ENCODE measurements around the gene POC1A.
"Not testable (repeated sequence)": the region's sequence is repeated elsewhere in the genome, so short reads cannot be mapped to it uniquely, and the experiment has no call there.

Gene POC1A

DNA sequence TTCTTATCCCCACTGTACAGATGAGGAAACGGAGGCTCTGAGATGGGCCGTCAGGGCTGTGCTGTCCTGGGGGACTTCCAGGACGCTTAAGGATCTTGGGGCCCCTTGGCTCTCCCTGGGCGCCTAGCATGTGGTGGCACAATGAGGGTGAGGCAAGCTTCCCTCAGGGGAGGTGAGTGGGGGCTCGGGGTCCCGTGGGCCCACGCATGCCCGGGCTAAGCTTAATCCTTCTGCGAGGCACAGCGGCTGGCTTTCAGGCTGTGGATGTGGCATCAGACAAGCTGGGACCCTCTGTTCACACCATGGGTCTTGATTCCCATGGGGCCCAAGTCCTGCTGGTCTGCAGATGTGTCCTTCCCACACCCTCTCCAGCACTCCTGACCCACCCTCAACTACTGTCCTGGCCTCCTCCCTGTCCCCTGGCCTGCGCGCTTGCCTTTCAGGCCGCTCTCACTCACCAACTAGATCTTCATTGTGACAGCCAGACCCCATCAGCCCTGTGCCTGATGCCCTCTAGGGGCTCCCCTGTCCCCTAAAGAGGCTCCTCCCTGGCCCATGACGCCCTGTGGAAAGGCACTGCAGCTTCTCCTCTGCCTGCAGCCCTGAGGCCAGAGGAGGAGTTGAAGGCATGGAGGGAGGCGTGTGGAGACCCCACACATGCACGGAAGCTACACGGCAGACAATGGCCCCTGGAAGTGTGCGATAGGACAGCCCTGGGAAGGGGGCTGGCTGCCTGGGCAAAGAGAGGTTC is 109.2 kb downstream of the POC1A start:
- DNase-seq: no peak

DNA sequence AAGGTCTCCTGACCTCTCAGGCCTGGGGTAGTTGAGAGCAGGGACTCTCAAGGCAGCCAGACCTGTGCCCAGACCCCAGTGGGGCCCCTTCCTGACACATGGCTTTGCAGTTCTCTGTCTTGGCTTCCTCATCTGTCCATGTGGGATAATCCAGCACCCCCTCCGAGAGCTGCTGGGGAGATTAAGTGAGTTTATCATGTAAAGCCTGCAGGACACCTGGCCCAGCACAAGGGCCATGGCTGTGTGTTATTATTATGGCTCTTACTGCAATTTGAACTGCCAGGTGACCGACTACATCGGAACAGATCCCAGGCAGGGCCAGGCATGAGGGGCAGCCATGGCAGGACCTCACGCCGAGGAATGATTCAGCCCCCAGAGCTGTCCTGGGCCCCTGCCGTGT is 110.5 kb downstream of the POC1A start:
- DNase-seq: no peak

DNA sequence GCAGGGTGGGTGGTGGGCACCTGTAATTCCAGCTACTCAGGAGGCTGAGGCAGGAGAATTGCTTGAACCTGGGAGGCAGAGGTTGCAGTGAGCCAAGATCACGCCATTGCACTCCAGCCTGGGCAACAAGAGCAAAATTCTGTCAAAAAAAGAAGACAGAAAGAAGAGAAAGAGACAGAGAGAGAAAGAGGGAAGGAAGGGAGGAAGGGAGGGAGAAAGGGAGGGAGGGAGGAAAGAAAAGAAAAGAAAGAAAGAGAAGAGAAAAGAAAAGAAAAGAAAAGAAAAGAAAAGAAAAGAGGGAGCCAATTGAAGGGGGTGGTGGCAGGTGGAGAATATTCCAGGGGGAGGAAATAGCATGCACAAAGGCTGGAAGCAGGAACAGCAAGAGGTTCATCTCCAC is 111.2 kb downstream of the POC1A start:
- not testable (repeated sequence) for DNase-seq

DNA sequence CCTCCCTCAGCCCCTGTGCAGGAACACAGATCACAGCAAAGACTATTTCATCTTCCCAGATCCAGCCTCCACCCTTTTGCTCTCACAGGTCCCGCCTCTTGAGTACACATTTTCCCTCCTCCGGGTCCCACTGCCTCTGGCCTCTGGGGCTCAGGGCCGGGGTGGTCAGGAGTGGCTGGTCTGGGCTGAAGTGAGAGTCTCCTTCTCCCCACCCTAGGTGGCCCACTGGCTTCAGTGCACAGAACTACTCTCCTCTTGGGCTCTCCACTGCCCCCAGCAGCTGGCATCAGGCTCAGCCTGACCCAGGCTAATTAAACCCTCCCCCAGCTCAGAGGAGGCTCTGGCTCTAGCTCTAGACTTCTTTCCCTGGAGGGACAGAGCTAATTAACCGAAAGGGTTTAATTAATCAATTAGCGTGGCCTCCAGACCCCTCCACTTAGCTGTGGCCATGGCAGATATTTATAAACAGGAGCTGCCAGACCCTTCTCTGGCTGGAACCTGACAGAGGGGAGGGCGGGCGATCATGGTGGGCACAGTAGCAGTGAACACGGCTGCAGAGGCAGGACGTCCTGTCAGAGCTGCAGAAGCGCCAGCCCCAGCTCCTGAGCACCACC is 113.0 kb downstream of the POC1A start:
- DNase-seq: no peak

DNA sequence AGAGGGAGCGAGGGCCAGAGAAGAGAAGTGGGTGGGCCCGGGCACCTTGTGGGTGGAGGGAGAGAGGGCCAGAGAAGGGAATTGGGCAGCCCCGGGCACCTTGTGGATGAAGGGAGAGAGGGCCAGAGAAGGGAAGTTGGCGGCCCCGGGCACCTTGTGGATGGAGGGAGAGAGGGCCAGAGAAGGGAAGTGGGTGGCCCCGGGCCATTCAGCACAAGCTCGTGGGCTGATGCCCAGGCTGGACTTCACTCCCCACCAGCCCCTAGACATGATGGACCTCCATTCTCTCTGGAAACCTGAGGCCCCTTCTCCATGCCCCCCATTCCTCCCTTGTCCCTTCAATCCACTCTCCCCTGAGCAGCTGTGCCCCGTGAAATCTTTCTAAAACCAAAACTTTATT is 113.6 kb downstream of the POC1A start:
- DNase-seq: no peak

DNA sequence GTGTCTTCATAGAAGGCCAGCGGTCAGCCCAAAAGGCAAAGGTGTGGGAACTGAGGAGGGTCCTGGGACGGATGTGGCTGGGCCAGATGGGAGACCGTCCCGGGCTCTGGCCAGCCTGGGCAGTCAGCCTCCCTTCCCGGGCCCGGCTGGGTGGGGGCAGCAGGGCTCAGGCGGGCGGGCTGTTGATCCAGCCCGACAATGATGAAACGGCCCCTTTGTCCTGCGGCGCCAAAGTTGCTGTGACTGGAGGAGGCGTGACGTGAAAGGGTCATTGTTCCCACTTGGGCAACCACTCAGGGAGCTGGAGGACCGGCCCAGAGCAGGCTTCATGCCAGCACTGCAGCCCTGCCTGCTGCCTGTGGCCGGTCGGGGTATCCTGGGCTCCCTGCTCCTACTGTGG is 114.4 kb downstream of the POC1A start:
- DNase-seq: no peak

DNA sequence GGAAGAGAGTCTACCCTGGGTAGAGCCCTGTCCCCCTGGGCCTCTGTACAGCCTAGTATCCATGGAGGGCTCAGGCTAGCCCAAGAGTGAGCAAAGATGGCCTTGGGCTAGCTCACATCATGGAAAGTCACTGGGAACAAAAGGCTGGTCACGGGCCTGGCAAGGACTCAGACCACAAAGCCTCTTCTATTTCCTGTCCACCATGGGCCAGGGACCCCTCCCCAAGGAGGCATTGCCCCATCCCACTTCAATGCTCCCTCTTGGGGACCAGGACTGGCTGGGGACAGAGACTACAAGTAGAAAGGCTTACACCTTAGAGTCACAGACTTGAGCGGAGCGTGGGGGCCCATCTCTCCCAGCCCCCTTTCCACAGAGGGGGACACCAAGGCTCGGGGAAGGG is 114.8 kb downstream of the POC1A start:
- DNase-seq: no peak

DNA sequence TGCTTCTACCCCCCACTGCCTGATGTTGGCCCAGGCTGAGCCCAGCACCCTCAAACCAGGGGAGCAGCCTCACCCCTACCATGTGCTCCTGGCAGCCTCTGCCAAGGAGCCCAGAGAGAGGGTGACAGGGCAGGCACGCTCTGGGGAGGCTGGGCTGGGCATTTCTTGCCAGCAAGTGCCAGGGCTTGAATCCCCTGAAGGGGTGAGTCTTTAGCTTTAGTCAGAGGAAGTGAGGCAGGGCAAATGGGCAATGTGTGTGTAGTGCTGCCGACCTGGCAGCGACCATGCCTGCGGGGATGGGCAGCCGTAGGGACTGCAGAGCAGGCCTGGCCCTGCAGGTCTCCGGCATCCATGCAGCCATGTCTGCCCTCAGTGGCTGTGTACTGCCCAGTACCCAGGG is 116.0 kb downstream of the POC1A start:
- DNase-seq: no peak

DNA sequence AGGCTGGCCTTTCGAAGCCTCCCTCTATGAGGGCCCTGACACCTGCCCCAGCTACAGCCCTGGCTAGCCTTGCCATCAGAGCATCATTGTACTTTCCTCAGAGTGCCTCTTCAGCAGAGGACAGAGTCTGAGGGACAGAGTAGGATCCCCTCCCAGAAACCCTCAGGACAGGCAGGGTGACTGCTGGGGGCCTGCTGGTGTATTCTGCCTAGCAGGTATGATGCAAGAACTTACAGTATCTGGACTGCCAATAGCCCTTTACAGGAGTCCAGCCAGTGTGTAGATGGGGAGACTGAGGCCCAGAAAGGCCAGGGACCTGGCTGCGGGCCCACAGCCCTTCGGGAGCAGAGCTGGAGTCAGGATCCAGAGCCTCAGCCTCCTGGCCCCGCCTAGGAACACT is 116.9 kb downstream of the POC1A start:
- DNase-seq: no peak

DNA sequence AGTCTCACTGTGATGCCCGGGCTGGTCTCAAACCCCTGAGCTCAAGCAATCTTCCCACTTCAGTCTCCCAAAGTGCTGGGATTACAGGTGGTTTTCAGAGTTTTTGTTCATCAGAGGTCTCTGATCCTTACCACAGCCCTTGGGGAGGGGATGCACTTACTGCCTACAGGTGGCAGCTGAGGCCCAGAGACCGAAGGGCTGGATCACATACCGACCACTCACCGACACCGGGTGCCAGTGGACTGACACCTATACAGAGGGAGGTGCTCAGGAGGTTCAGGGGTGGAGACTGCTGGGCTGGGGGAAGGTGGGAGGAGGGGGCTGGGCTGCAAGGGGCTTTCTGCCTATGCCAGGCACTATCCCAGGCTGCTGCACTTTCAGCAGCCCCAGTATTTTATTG is 117.4 kb downstream of the POC1A start:
- DNase-seq: no peak

DNA sequence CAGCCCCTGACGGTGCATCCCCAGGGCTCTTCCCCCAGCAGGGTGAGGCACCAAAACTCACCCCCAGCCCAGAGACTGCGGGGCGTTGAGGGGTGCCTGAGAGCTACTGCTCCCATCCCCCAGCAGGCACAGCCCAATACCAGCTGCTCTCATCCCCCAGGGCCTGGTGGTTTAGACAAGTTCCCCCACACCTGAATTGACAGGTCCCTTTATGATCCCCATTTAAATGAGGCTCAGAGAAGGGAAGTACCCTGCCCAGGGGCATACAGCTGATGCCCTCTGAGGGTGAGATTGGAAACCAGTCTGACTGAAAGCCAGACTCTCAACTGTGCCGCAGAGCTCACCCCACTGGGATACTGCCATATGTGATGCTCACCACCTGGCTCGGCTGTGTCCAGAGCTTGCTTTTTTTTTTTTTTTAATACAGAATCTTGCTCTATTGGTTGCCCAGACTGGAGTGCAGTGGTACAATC is 118.0 kb downstream of the POC1A start:
- DNase-seq: no peak

DNA sequence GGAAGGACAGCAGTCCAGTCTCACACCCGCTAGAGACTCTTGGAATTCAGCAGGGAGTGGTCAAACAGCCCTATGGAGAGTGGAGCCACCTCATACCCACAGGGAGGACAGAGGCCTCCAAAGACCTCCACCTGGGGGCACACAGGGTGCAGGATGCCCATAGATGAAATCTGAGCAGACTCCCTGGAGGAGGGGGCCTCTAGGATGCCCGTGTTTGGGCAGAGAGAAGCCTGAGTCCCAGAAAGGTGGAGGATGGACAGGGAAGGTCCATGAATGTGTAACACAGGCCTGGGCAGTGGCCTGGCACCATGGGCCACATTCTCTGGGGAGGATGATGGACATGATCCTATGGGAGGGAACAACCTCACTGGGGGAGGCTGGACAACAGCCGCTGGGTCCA is 119.6 kb downstream of the POC1A start:
- DNase-seq: no peak

DNA sequence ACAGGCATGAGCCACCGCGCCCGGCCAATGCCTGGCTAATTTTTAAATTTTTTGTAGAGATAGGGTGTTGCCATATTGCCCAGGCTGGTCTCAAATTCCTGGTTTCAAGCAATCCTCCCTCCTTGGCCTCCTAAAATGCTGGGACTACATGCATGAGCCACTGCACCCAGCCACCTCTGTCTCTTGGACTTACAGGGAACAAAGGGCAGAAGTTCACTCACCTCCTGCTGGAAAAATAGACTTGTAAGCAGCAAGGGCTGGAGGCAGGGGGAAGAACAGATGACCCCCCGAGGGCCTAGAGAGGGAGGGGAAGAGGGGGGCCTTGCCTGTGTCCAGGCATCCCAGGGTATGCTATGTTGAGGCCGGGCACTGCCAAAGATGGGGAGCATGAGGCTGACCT is 120.0 kb downstream of the POC1A start:
- DNase-seq: no peak

DNA sequence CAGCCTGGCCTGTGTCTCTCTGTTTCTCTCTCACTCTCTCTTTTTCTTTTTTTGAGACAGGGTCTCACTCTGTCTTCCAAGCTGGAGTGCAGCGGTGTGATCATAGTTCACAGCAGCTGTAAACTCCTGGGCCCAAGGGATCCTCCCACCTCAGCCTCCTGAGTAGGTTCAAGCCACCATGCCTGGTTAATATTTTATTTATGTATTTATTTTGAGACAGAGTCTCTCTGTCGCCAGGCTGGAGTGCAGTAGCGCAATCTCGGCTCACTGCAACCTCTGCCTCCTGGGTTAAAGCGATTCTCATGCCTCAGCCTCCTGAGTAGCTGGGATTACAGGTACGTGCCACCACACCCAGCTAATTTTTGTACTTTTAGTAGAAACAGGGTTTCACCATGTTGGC is 120.5 kb downstream of the POC1A start:
- DNase-seq: not testable (repeated sequence)

DNA sequence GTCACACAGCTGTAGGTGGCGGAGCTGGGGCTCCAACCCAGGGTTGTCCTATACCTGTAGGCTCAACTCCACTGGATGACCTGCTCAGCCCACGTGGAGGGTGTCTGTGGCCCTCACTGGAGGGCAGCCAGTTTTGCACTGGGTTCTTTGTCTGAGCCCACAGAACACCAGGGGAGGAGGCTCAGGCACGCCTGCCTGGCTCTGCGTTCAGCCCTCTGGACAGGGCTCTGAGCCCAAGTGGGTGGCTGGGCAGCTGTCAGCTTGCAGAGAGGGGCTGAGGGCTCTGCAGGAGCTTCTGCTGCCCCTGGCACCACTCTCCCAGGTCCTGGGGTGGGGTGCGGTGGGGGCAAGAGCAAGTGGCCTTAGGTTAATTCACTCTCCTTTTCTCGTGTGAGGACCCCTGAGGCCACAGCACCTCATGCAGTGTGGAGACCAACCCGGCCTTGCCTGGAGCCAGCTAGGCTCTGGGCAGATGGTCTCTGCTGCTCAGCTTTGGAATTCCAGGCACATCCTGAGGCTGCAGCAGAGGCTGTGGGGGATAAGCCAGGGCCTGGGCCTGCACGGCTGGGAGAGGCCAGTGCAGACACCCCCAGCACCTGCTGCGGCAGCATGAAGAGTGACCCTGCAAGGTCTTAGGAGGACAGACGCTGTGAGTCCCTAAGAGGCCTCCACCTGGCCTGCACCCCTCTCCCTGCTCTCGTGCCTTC is 121.4 kb downstream of the POC1A start:
- DNase-seq: no peak

DNA sequence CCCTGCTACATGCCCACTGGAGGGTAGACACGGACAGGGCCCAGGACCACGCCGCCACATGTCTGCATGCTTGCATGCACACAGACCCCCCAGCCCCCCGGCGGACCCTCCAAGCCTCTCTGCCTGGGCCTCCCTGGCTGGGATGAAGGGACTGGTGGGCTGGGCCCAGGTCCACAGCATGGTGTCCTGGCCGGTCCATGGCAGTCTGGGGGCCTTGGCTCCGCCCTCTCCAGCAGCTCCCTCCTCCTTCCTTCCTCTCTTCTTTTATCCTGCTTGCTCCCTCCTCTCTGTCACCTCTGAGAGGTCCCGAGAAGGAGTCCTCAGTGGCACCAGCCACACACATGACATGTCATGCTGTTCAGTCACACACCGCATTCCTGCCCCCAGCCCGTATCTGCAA is 122.3 kb downstream of the POC1A start:
- DNase-seq: no peak

DNA sequence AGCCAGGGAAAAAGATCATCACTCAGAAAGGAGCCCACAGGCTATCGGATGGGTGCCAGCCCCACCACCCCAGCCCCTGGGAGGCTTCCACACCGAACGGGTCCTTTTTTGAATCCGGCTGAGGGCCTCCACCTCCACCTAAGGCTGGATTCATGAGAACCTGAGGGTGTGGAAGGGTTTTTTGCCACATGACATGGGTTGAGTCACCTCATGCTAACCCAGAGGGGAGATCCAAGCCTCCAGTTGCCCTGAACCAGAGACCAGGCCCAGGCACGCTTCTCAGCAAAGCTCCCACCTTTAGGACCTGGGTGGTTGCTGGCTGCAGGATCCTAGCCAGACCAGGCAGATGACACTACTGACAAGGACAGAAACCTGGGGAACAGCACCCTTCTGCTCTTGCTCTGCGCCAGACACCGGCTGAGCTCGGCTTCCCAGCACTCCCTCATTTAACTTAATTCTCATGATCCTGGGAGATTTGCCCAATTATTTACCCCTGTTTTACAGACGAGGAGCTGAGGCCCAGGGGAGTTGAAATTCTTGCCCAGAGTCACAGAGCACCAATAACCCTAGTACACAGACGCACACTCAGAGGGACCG is 123.4 kb downstream of the POC1A start:
- DNase-seq: no peak

DNA sequence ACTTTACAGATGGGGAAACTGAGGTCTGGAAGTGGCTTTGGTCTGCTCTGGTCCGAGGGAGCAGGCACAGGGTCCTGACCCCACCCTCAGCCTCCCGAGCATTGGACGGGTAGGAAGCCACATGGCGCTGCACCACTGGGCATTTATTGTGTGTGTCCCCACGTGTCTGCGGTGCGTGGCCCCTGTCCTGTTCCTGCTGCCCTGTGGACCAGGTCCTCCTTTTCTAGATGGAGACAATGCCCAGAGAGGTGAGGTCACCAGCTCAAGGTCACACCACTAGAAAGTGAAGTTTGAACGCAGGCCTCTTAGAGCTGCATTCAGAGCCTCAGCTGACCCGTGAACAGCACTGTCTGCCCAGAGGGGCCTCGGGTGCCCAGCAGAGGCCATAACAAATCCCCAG is 124.7 kb downstream of the POC1A start:
- DNase-seq: no peak

DNA sequence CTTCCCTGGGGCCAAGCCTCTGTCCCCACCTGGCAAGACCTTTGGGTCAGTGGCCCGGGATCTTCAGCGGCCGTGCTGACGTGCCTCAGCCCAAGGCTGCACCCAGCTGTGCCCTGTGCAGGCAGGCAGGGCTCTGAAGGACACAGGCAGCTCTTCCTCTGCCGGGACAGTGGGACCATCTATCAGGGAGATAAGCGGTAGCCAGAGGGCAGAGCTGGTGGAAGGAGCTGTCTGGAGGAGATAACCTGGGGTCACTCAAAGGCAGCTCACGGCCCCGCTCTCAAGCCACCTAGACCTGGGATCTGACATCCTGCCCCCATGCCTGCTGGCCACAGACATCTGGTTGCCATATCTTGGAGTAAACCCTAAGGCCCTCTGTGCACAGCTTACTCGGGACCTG is 125.2 kb downstream of the POC1A start:
- no peak for DNase-seq

DNA sequence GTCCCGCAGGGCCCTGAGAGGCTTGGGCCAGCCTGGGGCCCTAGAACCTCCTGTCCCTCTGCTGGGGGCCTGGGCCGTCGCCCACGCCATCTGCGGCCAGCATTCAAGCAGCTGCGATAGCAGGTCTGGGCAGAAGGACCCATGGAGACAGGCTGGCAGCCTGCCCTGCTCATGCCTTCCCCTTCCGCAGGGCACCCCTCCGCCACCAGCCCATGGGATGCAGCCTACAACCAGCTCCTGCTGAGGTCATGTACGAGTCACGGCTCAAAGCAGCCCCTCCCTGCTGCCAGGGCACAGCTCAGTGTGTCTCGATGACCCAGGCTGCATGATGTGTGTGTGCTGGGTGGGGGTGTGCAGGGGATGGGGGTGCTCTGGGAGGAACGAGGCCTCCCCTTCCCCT is 125.7 kb downstream of the POC1A start:
- no peak for DNase-seq

DNA sequence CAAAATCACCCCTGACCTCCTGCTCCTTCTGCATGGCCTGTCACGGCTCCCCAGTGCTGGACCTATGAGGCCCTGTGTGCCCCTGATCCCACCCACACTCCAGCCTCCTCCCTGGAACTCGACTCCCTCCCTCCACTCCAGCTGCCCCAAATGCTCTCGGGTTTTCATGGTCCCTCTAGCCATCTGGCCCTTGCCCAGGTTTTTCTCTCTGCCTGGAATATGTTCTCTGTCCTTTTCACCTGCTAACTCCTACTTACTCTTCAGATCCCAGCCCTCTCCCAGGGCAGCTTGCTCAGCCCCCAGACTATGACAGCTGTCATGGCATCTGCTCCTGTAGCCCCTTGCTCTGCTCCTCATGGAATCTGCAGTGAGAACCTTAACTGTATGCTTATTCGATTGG is 128.2 kb downstream of the POC1A start:
- DNase-seq: no peak

DNA sequence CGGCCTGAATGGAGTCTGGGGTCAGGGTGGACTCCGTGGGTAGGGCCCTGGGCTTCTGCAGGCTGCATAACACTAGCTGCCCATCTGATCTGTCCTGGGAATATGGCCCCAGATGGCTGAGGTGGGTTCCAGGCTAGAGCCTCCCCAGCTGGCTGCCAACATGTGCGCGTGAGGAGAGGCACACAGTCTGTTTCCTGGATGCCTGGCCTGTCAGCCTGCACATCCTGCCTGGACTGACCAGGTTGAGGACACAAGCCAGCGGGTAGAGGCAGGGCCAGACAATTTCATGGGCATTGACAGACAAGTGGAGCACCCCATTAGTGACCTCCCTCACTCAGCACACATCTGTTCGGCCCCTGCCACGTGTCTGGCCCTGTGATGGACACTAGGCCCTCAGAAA is 128.8 kb downstream of the POC1A start:
- DNase-seq: no peak
